Cortex of kidney (tissue), 1 donor: ENCODE results near the gene KCNIP4.
"Not testable (repeated sequence)": the region's sequence is repeated elsewhere in the genome, so short reads cannot be mapped to it uniquely, and the experiment has no call there.

Experiments
- DNase-seq: peaks from one replicate; lab custom pipeline; 2025; lab: John Stamatoyannopoulos, UW

The KCNIP4 gene

DNA sequence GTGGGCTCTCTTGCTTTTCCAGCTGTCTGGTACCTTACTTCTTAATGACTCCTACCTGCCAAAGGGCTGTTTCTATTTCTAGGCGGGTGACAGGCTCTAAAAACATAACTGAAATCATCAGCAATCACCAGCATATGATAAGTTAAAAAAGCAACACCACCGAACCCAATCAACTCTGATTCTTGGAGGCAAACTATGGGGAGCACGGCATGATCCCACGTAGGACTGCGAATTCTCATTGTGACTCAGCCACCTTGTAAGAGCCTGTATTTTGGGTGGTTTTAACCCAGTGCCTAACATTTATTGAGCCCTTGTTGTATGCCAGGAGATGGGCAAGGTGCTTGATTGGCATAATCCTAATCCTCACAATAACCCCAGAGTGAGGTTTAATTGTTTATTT lies 1091.5 kb downstream of the KCNIP4 start:
- DNase-seq = no peak

DNA sequence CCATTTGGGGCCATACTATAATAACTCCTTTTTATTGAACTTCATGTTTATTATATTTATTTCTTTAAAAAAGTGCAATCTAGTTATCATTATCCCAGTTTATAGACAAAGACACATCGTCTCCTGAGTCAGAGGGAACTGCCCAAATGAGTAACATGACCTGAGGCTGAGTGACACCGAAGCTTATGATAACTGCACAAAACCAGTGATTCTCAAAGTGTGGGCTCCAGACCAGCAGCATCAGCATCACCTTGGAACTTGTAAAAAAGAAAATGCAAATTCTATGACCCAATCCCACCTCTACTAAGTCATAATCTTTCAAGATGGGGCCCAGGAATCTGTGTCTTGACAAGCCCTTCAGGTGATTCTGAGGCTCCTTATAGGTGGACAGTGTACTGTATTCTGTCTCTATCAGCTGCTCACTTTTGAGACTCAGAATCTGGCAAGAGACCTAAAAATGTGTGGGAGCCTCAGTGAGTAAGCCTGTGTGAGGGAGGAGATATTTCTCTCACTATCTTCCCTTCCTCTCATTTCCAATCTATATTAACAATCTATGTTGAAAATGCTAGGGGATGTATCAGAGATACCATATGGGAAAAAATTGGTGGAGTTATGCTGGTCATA lies 1101.3 kb downstream of the KCNIP4 start:
- no peak for DNase-seq

DNA sequence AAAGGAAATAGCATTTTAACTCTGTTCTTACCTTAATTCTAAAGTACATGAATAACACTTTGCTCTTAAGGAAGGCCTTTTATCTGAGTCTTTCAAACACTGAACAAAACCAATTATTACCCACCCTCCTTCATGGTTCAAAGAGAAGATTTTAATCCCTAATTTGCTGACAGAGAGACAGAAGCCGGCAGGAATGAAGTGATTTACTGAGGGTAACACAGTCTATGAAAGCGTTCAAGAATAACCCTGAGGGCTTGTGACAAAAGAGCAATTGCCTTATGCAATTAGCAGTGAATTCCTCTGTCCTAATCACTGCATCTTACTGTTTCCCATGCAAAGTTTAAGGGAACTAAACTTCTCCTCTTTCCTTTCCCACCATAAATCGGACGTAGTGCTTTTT lies 1104.3 kb downstream of the KCNIP4 start:
- no peak for DNase-seq

DNA sequence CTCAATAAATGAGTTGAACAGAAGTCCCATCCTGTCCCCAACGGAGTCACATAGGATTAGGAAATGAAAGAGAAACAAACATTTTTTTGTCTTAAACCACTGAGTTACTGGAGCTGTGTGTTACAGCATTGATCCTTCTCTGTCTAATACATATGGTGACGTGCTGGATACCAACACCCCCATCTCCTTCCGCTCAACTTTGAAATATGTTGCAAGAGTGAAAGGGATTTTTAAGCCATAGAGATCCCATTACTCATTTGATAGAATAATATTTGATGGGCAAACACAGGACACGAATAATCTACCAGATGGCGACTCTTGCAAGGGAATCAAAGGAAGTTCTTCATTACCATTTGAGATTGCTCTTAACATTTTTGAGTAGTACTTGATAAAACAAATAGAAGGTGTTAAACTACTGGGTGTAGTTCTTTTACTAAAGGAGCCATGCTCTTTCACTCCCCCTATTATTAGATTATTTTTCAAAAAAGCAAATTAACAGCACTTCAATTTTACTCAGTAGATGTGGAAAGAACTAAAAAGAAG lies 1107.9 kb downstream of the KCNIP4 start:
- no peak for DNase-seq

DNA sequence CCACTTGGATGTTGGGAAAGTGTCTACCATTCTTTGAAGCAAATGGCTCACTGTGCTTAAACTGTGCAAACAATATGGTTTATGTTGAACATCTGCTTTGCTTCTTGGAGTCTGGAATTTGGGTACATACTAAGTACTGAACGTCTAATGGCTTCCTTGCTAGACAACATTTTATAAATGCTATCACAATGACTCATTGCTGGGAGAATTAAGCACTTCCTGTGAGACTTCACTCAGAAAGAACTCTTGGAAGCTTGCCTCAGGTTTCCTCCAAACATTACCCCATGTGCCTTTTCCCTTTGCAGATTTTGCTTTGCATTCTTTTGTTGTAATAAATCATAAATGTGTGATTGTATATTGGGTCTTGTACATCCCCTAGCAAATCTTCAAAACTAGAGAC lies 1108.6 kb downstream of the KCNIP4 start:
- DNase-seq = no peak

DNA sequence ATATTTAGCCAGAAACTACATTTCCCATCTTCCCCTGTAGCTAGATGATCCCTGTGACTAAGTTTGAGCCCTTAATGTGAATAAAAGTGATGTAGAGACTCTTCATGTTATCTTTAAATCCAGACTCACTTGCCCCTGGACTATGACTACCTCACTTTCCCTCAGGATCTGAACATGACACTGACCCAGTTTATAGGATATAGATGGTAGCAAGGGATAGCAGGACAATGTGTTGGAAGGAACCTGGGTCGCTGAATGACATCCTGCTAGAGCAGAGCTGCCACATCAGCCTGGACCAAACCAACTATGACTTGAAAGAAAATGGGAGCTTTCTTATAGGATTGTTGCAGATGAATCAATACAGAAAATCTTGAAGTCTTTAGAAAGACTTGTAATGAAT lies 1110.1 kb downstream of the KCNIP4 start:
- DNase-seq = no peak

DNA sequence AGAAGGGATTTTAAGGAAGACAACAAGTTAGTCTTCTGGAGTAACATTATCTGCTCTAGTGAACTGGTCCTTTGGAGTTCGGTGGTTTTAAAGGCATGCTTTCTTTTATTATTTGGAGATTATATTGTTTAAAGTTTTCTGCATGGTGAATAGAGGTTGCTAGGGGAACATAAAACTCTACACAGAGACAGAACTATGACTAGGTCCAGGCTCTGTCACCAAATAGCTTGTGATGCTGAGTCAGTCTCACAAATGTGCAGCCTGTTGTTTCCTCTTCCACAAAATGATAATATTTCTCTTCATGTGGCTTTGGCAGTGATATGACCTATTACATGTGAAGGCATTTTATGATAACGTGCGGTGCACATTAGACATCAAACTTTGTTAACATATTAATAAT lies 1115.7 kb downstream of the KCNIP4 start:
- DNase-seq = no peak

DNA sequence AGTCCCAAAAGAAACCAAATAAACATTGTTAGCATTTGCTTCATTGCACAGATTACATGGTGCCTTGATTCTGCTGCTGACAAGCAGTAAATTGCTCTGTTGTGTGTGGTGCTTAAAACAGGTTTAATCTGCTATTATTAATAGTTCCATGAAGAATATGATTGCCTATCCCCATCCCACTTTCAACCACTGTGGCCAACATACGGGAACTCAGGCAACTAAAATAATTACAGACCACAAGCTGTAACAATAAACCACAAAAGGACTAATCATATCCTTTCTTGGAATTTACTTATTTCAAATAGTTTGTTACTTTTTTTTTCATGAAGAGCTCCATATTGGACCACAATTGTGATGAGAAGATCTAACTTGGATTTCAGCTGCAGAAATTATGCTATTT lies 1116.8 kb downstream of the KCNIP4 start:
- DNase-seq = no peak

DNA sequence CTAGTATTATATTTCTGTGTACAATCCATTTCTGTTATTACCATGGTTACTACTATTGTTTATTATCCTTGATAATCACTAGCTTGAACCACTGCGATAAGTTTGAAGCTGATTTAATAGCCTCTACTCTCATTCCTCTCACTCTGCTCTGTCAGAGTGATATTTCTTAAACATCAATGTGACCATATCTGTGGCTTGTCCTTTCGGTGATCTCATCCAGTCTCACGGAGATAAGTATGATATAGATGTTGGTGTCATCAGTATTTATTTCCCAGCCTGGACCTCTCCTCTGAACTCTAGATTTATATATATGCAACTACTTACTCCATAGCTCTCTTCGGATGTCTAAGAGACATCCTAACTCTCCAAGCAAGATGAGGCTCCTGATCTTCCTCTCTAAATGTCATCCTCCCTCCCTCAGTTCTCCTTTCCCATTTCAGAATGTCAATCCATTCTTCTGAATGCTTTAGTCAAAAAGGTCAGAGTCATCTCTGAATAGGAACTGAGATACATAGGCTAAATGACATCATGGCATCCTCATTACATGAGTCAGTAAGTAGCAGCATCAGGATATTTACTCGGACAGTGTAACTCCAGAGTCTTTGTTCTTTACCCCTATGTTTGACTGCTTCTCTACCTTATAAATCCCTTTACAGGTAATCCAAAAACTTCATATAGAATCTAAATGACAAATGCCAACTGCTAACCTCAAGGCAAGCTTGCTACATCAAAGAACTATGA lies 1118.8 kb downstream of the KCNIP4 start:
- no peak for DNase-seq

DNA sequence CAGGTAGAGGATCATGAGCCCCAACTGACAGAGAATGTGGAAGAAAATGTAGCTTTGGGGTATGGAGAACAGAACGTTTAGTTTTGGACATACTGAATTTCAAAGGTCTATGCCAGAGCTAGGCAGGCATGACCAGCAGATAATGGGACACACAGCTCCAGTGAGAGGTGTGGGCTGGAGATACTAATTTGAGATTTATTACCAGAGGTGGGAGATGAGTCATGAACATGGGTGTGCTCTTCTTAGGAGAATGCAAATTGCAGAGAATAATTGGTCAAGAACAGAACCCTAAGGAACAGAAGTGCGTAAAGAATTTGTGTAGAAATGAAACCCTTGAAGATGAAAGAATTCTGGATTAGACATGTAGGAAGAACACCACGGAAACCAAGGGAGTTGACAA lies 1123.1 kb downstream of the KCNIP4 start:
- no peak for DNase-seq

DNA sequence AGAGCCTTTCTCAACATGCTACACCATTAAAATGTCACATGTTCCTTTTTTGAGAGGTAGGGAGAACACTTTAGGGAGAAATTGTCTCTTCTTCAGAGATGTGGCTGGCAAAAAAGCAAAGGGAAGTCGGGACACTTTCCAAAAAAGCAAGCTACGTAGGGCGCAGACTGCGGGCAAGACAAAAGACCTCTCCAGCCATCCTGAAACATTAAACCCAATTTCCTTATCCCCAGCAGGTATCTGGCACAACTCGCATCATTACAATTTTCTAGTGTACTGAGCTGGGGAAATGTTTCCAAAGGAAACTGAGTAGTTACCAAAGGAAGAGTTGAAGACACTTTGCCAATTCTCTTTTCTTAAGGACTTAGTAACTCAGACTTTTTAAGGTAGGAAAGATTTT lies 1132.3 kb downstream of the KCNIP4 start:
- no peak for DNase-seq

DNA sequence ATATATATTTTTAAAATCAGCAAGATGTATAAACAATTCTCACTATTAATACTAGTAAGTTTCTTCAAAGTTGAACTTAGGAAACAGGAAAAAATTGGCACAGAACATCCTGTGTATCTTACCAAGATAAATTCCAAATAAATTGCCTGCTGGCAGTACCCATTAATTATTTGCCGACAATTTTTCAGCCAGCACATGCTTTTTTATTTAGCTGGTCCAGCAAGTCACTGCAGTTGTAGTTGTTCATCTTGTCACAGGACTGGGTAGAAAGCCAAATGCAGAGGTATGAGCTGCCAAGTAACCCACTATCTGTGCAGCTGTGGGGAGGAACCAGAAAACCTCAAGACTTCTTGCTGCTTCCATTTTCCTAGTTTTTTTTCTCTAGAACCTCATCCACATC lies 1134.9 kb downstream of the KCNIP4 start:
- DNase-seq = no peak

DNA sequence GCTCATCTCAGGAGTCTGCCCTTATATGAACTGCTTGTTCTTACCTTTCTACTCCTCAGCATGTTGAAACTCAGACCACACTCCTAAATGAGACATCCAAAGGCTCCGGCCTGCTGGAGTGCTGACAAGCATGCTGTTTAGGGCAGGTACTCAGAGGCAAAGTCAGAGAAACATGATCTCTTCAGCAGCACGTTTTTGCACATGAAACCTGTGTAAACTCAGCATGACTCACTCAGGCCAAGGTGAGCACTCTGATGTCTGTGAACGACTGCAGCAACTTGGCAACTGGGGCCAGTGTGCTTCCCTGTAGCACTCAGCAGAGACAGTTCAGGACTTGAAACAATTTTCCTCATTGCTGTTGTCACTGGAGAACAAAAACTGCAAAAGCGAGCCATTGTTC lies 1138.8 kb downstream of the KCNIP4 start:
- DNase-seq = no peak

DNA sequence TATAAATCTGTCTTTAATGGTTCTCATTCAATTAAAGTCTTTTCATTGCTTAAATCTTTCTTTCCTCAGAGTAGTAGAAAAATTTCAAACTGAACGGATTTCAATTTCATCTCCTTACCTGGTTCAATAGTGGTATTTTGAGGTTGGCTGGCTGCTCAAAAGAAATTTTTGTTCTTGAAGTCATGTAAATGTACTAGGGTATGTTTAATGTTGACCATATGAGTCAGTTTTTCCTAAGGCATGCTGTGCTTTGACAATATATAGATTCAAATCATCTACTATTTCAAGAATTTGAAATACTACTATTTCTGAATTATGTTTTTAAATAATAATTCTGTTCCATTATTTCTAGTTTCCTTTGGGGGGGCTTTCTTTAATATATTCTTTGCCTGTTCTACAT lies 1142.9 kb downstream of the KCNIP4 start:
- DNase-seq = no peak

DNA sequence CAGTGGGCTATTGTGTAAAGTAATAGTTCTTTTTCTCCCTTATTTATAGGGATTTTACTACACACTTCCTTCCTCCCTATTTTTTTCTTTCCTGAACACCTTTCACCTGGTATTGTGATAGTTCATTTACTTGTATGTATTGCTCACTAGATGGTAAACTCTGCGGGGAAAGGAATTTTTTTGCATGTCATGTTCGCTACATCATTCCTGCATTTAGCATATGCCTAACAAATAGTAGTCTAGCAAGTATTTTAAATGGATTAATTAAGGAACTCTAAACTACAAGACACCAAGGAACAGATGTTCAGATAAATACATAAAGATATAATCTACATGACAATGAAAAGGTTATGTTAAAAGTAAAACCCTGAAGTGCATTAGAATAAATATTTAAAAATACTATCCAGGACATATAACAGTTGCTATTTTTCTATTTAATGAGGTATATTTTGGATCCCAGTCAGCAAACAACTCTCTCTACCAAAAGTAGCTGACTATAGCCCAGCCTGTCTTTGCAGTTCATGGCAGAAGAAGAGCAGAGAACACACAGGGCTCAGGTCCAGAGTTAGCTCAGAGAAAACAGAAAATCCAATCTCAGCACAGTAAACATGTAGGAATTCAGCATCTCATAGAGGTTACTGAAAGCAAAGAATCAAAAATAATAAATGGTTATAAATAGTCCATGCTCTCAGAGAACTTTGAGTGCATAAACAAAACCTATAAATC lies 1160.5 kb downstream of the KCNIP4 start:
- DNase-seq = no peak

DNA sequence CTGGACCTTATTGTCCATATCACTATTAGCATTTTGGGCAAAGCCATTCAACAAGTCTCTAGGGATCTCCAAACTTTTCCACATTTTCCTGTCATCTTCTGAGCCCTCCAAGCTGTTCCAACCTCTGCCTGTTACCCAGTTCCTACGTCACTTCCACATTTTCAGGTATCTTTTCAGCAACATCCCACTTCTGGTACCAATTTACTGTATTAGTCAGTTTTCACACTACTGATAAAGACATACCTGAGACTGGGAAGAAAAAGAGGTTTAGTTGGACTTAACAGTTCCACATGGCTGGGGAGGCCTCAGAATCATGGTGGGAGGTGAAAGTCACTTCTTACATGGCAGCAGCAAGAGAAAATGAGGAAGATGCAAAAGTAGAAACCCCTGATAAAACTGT lies 1165.4 kb downstream of the KCNIP4 start:
- DNase-seq = not testable (repeated sequence)

DNA sequence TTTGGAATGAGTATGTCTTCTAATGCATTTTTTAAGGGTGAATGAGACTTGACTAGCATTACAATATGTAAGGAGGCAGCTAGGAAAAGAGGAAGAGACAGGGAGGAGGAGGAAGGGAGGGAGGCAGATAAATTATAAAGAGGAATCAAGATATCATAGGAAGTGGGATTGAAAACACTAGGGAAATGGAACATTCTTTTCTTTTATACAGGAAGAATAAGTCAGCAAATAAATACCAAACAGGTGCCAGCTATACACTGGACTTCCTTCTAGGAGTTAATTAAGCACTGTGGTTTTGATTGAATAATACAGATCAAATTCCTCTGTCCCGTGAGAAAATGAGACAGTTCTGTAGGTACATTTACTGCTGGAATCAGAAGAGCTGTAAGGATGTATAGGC lies 1169.7 kb downstream of the KCNIP4 start:
- no peak for DNase-seq

DNA sequence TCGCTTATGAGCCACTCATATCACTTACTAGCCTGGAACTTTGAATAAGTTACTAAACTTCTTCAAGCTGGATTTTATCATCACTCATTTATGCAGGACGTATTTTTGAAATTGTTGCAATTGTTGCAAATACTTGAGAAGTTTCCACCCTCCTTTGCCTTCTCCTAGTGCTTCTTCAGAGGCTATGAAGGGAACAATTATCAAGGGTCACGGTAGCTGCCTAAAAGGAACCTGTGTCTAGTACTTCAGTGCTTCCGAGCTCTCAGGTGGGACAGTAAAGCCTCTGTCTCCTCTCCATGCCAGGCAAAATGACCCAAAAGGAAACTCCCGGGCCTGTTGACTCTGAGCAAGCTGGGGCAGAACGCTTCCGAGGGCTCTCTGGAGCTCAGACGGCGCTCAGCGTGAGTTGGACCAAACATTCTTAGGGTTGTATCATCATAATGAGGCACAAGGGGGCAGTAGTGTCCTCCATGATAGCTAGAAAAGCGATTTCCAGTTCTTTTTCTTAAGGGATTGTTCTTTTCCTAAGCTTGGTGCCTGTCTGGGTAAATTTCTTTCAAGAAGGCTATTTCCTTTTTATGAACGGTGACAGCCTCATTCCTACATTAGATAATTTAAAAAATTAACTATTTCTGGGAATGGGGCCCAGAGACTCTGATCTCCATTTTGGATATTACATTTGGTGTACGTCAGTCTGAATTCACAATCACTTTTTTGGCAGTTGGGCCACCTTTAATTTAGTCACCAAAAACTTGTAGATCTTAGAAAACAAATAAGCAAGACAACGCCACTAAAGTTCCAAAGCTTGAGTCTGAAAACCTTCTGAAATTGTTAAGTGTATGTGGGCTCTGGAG lies 1175.2 kb downstream of the KCNIP4 start:
- DNase-seq = no peak

DNA sequence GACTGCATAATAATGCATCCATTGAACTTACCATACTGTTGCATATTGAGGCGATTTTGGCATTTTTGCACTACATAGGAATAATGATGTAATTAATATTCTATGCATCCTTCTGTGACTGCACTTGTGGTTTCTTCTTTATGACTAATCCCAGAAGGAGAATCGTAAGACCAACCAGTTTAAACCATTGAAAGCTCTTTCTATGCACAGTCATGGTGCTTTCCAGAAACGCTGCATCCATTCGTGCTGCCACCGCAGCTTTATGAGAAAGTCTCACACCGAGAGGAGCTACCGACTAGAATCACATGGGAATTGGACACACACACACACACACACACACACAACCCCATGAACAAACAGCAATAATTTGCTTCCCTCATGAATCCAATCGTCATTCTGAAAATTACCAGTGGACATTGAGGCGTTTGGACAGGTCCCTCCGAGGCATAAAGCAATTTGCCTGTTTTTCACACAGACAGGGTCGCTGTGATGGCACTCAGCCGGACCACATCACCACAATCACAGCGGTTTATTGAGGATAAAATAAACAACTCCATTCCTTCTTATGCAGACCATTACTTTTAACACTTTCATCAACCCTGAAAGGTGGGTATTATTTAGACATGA lies 1184.1 kb downstream of the KCNIP4 start:
- DNase-seq = no peak

DNA sequence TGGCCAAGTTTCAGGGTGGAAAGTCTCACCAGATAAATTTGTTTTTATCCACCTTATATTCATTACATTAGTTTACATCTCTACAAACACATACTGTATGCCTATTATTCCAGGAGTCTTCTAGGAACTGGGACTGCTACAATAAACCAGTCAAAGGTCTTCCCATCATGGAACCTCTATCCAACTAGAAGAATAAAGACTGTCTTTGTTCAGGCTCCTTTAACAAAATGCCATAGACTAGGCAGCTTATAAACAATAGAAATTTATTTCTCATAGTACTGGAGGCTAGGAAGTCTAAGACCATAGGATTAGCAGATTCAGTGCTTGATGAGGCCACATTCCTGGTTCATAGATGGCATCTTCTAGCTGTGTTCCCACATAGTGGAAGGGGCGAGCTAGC lies 1186.7 kb downstream of the KCNIP4 start:
- no peak for DNase-seq

DNA sequence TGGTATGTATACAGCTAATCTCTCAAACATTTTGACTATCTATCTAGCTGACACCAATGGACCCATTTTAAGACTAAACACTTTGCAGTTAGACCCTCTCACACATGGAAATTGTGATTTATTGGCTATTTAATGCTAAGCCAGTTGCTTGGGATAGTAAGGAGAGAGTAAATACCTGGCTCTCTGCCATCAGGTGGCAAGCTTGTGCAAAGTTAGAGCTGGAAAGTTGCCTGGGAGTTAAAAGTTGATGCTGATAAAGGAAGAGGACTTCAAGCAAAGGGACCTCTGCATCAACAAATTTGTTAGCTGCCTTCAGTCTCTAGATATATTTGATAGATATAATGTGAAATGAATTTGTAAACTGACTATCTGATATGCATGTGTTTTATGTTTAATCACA lies 1187.2 kb downstream of the KCNIP4 start:
- no peak for DNase-seq

DNA sequence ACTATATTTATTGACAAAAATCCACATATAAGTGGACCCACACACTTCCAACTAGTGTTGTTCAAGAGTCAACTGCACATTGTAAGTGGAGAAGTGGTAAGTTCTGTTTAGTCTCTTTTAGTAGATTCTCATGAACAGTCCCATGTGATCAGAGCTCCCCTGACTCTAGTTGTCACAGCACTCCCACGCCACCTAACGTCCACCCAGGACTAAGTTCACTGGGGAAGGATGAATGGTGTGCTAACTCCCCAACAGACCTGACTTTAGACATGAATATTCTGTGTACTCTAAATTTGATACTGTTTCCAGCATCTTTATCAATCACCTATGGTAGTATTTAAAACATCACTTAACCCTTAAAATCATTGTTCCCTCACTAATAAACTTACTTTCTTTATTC lies 1188.5 kb downstream of the KCNIP4 start:
- no peak for DNase-seq
